Stimulated activated effector memory CD8-positive, alpha-beta T cell treated with anti-CD3 and anti-CD28 coated beads, Interleukin-12 subunit alpha, Interleukin-12 subunit beta, amount 100 ng/mL, for 72 hours (primary cell): Measurements from ENCODE around the gene SZRD1.
"Not testable (repeated sequence)": the region's sequence is repeated elsewhere in the genome, so short reads cannot be mapped to it uniquely, and the experiment has no call there.

Source experiments
- ATAC-seq: fragments of 150-1000 bp; cut with Tn5 transposase; 2 replicates; pipeline ENCODE4 v1.10.0; 2021
- DNase-seq, 2 donors: peaks; one replicate each; pipeline ENCODE4 v3.0.0; 2021 to 2022; ENCODE audit warnings: low spot score in 2 of 2
- H3K27ac Mint-ChIP-seq: one replicate; pipeline ENCODE4 v1.8.0; 2022; ENCODE audit warnings: mild to moderate bottlenecking, mixed read lengths
- H3K36me3 Mint-ChIP-seq: one replicate; pipeline ENCODE4 v1.8.0; 2022; ENCODE audit warnings: mild to moderate bottlenecking, mixed read lengths
- H3K4me1 Mint-ChIP-seq: one replicate; pipeline ENCODE4 v1.8.0; 2022; ENCODE audit warnings: mixed read lengths
- H3K4me3 Mint-ChIP-seq: one replicate; pipeline ENCODE4 v1.8.0; 2022; ENCODE audit warnings: mild to moderate bottlenecking, mixed read lengths
- H3K9me3 Mint-ChIP-seq: one replicate; pipeline ENCODE4 v1.8.0; 2022; ENCODE audit warnings: mixed read lengths

Gene SZRD1

DNA sequence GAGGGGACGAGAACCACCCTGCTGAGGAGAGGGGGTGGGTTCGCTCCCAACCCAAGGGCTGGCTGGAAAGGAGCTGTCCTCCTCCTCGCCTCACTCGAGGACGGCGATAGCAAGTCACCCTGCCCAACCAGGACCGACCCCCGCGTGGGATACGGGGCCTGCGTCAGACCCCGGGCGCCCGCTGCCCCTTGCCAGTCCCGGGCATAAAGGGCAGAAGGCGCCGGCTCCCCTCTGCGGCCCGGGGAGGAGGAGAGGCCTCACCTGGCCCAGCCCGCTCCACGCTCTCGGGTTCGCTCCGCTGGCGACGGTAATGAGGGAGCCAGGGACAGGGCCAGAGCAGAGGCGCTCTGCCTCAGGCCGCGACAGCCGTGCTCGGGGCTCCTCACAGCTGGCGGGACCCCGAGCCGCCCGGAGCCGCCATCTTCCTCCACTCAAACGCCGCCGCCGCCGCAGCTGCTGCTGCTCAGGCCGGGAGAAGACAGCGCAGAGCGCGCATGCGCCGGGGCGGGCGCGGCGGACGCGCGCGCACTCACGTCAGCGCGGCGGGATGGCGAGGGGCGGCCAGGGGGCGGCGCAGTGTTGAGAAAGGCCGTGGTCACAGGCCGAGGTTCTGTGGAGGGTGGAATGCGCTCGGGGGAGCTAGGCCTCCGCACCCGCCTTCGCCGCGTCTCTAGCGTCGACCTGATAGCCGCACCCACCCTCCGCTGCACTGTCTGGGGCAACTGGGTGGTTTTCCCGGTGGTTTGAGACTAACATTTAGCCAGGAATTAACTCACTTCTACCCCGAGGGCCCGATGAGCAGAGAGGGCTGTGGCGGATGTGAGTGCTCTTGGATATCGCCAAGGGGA, 14.8 kb upstream of the SZRD1 start, which contains the start of gene FBXO42:
TSS of gene FBXO42 (minus strand) at position 487 of the 848 bp plus-strand sequence. CDS start 37,062 bp downstream, outside the sequence.
- H3K27ac Mint-ChIP-seq = peak within 1 kb of the TSS; percentile 91
- H3K4me3 Mint-ChIP-seq = peak within 1 kb of the TSS; percentile 89
- peak; percentile 92 to 95 for DNase-seq
- no peaks in the 10 kb centered on the region for H3K9me3 Mint-ChIP-seq
- H3K36me3 Mint-ChIP-seq = peaks cover 14% of the 10 kb centered on the region
- peaks cover 22% of the 10 kb centered on the region for H3K4me1 Mint-ChIP-seq
- peak; percentile 94 for ATAC-seq

DNA sequence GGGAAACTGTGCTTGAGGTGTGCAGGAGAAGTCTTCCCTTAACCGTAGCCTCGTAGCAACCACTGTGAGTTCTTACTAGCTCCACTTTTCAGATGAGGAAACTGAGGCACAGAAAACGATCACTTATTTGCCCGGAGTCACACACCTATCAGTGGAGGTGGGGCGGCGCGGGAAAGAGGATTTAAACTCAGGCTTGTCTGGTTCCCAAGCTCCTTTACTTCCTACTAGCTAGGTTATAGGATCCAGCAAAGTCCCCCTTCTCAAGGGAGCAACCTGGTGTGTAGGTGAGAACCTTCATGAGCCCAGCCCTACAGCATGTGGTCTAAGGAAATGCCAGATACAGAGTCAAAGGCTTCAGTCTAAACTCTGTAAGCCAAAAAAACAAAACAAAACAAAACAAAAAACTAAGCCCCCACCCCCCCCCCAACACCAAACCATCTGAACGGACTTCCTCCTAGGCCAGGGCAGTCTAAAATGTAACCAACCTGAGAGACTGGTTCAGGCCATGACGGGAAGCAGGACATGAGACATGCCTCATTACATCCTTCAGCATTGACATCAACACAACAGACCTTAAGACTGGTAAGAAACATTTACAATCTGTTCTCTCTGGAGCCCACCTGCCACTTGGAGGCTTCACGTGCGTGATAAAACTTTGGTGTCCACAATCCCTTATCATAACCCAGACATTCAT, 14.1 kb upstream of the SZRD1 start:
- ATAC-seq (no peak), DNase-seq (no peak)
- peaks cover 14% of the 10 kb centered on the region for H3K36me3 Mint-ChIP-seq
- H3K4me3 Mint-ChIP-seq = peak overlapping the region; percentile 89
- H3K4me1 Mint-ChIP-seq = peaks cover 22% of the 10 kb centered on the region
- H3K27ac Mint-ChIP-seq = peak overlapping the region; percentile 91
- H3K9me3 Mint-ChIP-seq = no peaks in the 10 kb centered on the region

DNA sequence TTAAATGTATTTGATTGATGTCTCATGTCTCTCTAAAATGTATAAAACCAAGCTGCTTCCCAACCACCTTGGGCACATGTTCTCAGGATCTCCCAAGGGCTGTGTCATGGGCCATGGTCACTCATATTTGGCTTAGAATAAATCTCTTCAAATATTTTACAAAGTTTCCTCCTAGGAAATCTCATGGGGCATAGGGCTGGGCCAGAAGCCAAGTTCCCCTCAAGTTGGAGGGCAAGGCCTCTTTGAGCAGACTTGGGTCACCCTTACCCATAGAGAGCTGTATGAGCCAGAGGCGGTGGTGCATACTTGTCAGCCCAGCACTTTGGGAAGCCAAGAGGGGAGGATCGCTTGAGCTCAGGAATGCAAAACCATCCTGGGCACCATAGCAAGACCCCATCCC, 12.4 kb upstream of the SZRD1 start:
- DNase-seq (no peak), ATAC-seq (no peak)
- Mint-ChIP-seq H3K4me3 (no peak overlapping the region), H3K9me3 (no peaks in the 10 kb centered on the region), H3K4me1 (peaks cover 20% of the 10 kb centered on the region), H3K27ac (peak overlapping the region; percentile 12), H3K36me3 (peaks cover 14% of the 10 kb centered on the region)

DNA sequence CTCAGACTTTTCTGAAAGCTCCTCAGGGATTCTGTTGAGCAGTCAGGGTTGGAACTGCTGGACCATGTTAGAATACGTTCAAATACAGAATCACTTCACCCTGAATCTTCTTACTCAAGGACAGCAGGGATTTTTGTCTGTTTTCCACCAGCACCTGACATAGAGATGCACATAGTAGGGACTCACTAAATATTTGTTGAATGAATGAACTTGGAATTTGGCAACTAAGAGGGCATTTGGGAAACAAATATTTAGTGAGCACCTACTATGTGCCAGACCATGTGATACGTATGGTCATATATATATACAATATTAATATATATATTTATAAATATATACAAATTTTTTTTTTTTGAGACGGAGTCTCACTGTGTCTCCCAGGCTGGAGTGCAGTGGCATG, 10.2 kb upstream of the SZRD1 start:
- Mint-ChIP-seq H3K4me3 (no peak overlapping the region), H3K27ac (no peak overlapping the region), H3K9me3 (no peaks in the 10 kb centered on the region), H3K4me1 (no peaks in the 10 kb centered on the region), H3K36me3 (peaks cover 6% of the 10 kb centered on the region)
- ATAC-seq (no peak), DNase-seq (no peak)

DNA sequence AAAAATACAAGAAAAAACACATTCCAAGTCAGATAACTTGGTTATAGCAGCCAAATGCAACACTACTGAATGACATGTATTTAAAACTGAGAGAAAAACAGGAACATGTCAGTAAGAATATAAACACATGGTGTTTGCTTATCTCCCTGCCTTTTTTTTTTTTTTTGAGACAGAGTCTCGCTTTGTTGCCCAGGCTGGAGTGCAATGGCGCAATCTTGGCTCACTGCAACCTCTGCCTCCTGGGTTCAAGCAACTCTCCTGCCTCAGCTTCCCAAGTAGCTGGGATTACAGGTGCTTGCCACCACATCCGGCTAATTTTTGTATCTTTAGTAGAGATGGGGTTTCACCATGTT, 1.9 kb upstream of the SZRD1 start:
- not testable (repeated sequence) for DNase-seq

DNA sequence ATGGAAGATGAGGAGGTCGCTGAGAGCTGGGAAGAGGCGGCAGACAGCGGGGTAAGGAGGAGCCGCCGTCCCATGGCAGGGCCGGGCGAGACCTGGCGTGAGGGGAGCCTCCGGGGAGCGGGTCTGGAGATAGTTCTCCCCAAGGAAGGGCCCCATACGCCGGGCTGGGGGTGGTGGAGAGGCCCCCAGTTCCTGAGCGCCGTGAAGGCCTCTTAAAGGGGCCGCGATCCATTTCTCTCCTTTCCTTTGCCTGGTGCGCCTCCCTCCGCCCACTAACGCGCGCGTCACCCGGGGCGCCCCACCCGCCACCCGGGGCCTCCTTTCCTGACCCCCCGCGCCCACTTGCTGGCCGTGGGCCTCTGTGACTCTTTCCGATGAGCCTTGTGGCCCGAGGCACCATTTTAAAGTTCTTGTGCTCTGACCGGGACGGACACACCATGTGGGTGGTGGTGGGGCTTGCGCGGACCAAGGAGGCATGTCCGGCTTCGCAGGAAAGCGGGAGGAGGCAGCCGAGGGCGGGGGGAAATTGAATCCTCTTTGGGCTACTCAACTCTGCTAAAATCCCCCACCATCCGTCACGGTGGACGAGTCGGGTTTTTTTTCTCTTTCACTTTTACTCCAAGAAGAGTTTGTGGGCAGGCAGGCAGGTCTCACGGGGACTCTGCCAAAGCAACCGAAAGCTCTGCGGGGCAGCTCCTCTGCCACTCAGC, 371 bp downstream of the SZRD1 start:
- Mint-ChIP-seq H3K4me1 (peaks cover 39% of the 10 kb centered on the region), H3K9me3 (no peaks in the 10 kb centered on the region), H3K4me3 (peak overlapping the region; percentile 95), H3K36me3 (peaks cover 52% of the 10 kb centered on the region), H3K27ac (peak overlapping the region; percentile 99)
- ATAC-seq (peak; percentile 83), DNase-seq (peak; percentile 87 to 96)

More for the DNA sequence above, 1.9 kb upstream of the SZRD1 start:
- H3K27ac Mint-ChIP-seq, ATAC-seq, H3K4me3 Mint-ChIP-seq, H3K9me3 Mint-ChIP-seq: not testable (repeated sequence)
- Mint-ChIP-seq H3K36me3 (peaks cover 33% of the 10 kb centered on the region), H3K4me1 (peaks cover 21% of the 10 kb centered on the region)

DNA sequence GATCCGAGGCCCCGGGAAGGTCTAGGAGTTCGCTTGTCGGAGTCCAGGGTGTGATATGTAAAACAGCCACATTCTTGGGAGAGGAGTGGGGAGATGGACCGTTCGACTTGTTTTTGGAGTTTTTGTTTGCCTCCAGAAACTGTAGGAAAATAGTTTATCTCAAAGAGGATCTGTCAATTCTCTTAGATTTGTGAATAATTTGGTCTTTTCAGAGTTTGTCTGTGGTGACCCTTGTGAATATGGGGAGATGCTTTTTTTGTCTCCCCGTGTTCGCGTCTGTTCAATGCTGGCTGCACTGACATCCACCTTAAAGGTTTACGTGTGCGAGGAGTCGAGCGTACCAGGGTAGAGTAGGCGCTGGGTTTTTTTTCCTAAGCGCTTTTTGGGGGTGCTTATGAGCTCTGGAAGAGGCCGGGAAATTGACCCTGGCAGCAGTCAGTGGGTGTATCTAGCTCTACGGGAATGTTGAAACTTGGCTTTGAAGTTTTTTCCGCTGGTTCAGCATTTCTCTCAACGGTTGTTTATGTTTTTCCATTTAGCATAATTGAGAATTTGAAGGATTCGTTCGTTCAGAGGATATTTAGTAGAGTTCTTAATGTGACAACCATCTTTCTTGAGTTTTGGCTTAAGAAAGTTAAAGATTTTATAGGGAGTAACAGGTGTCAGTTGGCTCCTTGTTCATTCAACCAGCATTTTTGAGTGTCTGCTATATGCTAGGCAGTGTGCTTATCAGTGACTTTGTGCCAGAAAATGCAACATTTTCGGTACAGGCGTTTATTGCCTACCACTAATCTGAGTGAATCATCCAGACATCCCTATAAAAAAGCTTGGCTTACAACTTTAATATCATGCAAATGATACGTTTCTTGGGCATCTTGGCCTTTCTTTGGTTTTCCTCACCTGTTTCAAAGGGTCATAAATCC, 1.2 kb downstream of the SZRD1 start:
- peaks cover 60% of the 10 kb centered on the region for H3K36me3 Mint-ChIP-seq
- H3K27ac Mint-ChIP-seq = peak overlapping the region; percentile 99
- no peaks in the 10 kb centered on the region for H3K9me3 Mint-ChIP-seq
- peaks cover 47% of the 10 kb centered on the region for H3K4me1 Mint-ChIP-seq
- peak overlapping the region; percentile 95 for H3K4me3 Mint-ChIP-seq
- DNase-seq = no peak
- no peak for ATAC-seq

DNA sequence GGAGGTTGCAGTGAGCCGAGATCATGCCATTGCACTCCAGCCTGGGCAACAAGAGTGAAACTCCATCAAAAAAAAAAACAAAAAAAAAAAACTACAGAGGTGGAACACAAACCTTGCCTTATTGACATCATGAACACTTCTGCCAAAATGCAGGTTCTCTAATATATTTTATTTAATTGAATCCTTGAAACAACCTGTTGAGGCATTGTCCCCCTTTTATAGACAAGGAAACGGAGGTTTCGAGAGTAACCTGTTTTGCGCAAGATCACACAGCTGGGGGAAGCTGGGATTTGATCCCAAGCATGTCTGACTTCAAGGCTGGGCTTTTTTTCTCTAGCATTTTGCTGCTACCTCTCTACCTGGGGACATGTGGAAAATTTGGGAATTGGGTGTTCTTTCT, 2.8 kb downstream of the SZRD1 start:
- peaks cover 76% of the 10 kb centered on the region for H3K36me3 Mint-ChIP-seq

DNA sequence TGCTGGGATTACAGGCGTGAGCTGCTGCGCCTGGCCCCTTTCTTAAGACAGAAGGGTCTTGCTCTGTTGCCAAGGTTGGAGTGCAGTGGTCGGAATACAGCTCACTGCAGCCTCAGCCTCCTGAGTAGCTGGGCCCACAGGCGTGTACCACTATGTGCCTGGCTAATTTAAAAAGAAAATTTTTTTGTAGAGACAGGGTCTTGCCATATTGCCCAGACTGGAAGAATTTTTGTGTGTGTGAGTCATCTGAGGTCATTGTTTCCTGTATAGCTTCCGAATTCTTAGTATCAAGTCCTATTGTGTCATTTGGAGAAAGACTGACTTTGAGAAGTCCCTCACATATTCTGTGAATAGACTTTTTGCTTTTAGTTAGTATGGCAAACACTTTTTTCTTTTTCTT, 4.7 kb downstream of the SZRD1 start:
- peak; percentile 45 for ATAC-seq

More for the DNA sequence above, 2.8 kb downstream of the SZRD1 start:
- Mint-ChIP-seq H3K27ac (no peak overlapping the region), H3K4me1 (peaks cover 52% of the 10 kb centered on the region), H3K9me3 (no peaks in the 10 kb centered on the region), H3K4me3 (peak overlapping the region; percentile 95)
- ATAC-seq (no peak), DNase-seq (no peak)

DNA sequence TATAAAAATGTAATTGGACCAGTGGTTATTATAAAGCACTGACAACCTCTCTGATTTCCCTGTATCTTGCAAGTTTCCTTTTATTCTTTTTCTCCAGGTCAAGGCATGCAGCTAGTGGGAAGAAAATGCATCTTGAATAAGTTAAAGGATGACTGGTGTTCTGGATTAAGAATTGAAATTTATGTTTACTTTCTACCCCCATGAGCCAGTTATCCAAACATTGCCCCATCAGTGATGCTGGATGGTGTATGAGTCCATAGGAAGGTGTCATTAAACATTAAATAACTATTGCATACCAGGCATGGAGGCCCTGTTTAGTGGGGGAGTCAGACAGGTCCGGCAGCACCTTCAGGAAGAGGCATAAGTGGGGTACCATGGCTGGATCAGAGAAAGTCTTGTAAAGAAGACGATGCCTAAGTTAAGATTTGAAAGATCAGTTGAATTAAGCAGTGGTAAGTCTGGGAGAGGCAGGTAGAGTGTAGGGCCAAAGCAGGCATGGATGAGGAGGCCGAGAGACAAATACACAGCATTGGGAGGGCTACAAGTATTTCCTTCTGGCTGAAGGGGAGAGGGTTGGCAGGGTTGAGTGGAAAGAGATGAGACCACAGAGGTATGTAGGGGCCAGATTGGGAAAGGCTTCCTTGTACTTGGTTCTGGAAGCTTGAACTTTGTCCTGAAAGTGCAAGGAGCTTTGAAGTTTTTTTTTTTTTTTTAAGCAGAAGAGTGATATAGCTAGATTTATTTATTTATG, 5.7 kb downstream of the SZRD1 start:
- peak overlapping the region; percentile 72 for H3K4me3 Mint-ChIP-seq
- no peak for DNase-seq
- H3K27ac Mint-ChIP-seq = peak overlapping the region; percentile 82
- peaks cover 92% of the 10 kb centered on the region for H3K36me3 Mint-ChIP-seq
- peaks cover 76% of the 10 kb centered on the region for H3K4me1 Mint-ChIP-seq
- no peaks in the 10 kb centered on the region for H3K9me3 Mint-ChIP-seq
- no peak for ATAC-seq

More for the DNA sequence above, 4.7 kb downstream of the SZRD1 start:
- H3K27ac Mint-ChIP-seq = peak overlapping the region; percentile 82
- peak in 1 of 2 donors; percentile 68 for DNase-seq
- peak overlapping the region; percentile 72 for H3K4me3 Mint-ChIP-seq
- H3K9me3 Mint-ChIP-seq = no peaks in the 10 kb centered on the region
- peaks cover 92% of the 10 kb centered on the region for H3K36me3 Mint-ChIP-seq
- H3K4me1 Mint-ChIP-seq = peaks cover 66% of the 10 kb centered on the region

DNA sequence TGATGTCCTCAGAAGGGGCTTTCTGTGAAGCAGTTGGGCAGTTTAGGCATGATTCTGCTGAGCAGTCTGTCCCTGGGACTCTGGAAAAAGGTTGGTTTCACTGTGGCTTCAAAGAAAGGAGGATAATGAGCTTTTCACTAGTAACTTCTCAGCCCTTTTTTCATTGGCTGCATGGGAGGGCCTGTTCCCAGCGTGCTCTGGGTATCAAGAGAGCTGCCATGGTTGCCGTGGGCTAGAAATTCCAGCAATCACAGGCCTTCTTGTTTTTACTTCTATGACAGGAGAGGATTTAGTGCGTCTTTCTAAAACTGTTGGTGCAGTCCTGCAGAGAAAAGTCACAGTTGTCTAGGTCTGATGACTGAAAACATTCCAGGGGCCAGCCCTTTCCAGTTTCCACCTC, 7.2 kb downstream of the SZRD1 start:
- ATAC-seq (no peak), DNase-seq (no peak)
- peaks cover 93% of the 10 kb centered on the region for H3K36me3 Mint-ChIP-seq
- H3K4me1 Mint-ChIP-seq = peaks cover 77% of the 10 kb centered on the region
- H3K4me3 Mint-ChIP-seq = peak overlapping the region; percentile 16
- no peaks in the 10 kb centered on the region for H3K9me3 Mint-ChIP-seq
- peak overlapping the region; percentile 52 for H3K27ac Mint-ChIP-seq

DNA sequence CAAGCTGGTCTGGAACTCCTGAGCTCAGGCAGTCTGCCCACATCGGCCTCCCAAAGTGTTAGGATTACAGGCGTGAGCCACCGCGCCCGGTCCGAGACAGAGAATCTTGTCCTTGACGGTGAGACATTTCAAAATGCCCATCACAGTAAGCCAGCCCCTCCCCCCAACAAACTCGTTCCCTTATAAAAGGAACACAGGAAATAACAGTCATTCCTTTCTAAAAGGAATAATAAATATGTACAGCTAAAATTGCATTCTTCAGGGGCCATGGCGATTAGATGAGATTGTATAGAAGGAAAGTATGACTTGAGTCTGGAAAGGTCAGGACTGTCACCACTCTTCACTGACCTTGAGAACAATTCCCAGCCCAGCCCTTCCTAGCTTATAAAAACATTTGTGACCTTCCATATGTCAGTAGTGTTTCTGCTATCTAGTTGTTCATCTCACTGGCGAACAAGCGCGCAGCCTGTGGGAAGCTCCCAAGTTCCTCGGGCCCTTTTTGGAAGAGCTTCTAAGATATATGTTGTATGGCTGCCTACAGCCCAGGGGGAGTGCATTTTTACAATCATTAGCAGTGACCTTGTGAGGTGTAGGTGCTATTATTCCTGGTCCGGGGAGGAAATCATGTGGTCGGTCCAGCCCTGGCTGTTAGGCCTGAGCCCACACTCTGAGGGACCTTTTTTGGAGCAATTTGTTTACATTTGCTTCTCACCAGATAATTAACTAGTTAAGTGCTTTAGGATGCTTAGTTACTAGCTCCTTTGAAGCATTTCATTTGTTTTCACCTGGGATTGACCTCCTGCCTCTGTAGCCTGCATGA, 8.7 kb downstream of the SZRD1 start:
- no peak overlapping the region for H3K4me3 Mint-ChIP-seq
- H3K27ac Mint-ChIP-seq = peak overlapping the region; percentile 20
- peaks cover 73% of the 10 kb centered on the region for H3K4me1 Mint-ChIP-seq

DNA sequence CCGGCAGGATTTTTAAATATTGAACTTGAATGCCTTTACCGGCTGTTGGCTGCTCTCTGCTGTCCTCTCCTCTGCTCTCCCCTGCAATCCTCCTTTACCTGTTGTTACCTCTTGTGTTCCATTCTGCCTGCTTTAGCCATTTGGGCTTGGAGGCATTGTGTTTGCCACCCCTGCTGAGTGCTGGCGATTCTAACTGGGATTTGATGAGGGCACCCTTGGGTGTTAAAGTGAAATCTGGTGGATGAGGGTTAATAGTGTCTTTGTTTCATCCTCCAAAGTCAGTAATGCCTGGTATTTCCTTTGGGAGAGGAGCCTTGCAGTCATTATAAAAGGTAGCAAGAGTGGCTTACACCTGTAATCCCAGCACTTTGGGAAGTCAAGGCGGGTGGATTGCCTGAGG, 9.9 kb downstream of the SZRD1 start:
- H3K4me1 Mint-ChIP-seq = peaks cover 65% of the 10 kb centered on the region
- no peak for ATAC-seq
- H3K9me3 Mint-ChIP-seq = no peaks in the 10 kb centered on the region
- no peak overlapping the region for H3K27ac Mint-ChIP-seq
- no peak overlapping the region for H3K4me3 Mint-ChIP-seq
- H3K36me3 Mint-ChIP-seq = peaks cover 94% of the 10 kb centered on the region
- DNase-seq = no peak

More for the DNA sequence above, 8.7 kb downstream of the SZRD1 start:
- Mint-ChIP-seq H3K9me3 (no peaks in the 10 kb centered on the region), H3K36me3 (peaks cover 96% of the 10 kb centered on the region)
- ATAC-seq = no peak
- DNase-seq = no peak
